Measurements from ENCODE around the gene COPA.
A peak's percentile ranks its signal among the peaks of the same experiment; 100 is the strongest.
"Not testable (repeated sequence)": the region's sequence is repeated elsewhere in the genome, so short reads cannot be mapped to it uniquely, and the experiment has no call there.

Gene COPA

GRCh38 chr1:160328184-160328583, 14.9 kb downstream of the COPA start:
- DNase-seq (ENCODE audit: low read depth in 1 of 2, low spot score in 1 of 2) = no peak

- no peak for DNase-seq (ENCODE audit: low read depth in 1 of 2, low spot score in 1 of 2)
These were observed 16.6 kb downstream of the COPA start for GRCh38 chr1:160326418-160326817.

- DNase-seq (ENCODE audit: low read depth in 1 of 2, low spot score in 1 of 2) = no peak
These were observed 17.8 kb downstream of the COPA start for GRCh38 chr1:160325252-160325651.

- DNase-seq (ENCODE audit: low read depth in 1 of 2, low spot score in 1 of 2) = no peak
These were observed 20.2 kb downstream of the COPA start for GRCh38 chr1:160322831-160323230.

GRCh38 chr1:160315359-160315758, 27.7 kb downstream of the COPA start:
- no peak for DNase-seq (ENCODE audit: low read depth in 1 of 2, low spot score in 1 of 2)

- no peak for DNase-seq (ENCODE audit: low read depth in 1 of 2, low spot score in 1 of 2)
These were observed 33.5 kb downstream of the COPA start for GRCh38 chr1:160309571-160309970.

GRCh38 chr1:160309185-160309557, 33.9 kb downstream of the COPA start:
- DNase-seq (ENCODE audit: low read depth in 1 of 2, low spot score in 1 of 2) = no peak

GRCh38 chr1:160308451-160309184, 34.4 kb downstream of the COPA start:
- DNase-seq (ENCODE audit: low read depth in 1 of 2, low spot score in 1 of 2) = no peak

GRCh38 chr1:160307118-160307791, 35.8 kb downstream of the COPA start:
- DNase-seq (ENCODE audit: low read depth in 1 of 2, low spot score in 1 of 2) = no peak

GRCh38 chr1:160300173-160300572, 42.9 kb downstream of the COPA start:
- no peak for DNase-seq (ENCODE audit: low read depth in 1 of 2, low spot score in 1 of 2)

GRCh38 chr1:160296036-160296435, 47.0 kb downstream of the COPA start:
- DNase-seq (ENCODE audit: low read depth in 1 of 2, low spot score in 1 of 2) = no peak

- no peak for DNase-seq (ENCODE audit: low read depth in 1 of 2, low spot score in 1 of 2)
These were observed 49.8 kb downstream of the COPA start for GRCh38 chr1:160293020-160293968.

GRCh38 chr1:160291248-160292220, 51.5 kb downstream of the COPA start:
- peak; percentile 33 to 56 for DNase-seq (ENCODE audit: low read depth in 1 of 2, low spot score in 1 of 2)

- DNase-seq (ENCODE audit: low read depth in 1 of 2, low spot score in 1 of 2) = not testable (repeated sequence)
These were observed 55.3 kb downstream of the COPA start for GRCh38 chr1:160287769-160288168.

- DNase-seq (ENCODE audit: low read depth in 1 of 2, low spot score in 1 of 2) = no peak
These were observed 57.5 kb downstream of the COPA start for GRCh38 chr1:160285506-160285905.

GRCh38 chr1:160284782-160285344, 58.2 kb downstream of the COPA start, which contains the start of gene PEX19:
Gene PEX19 (minus strand): TSS chr1:160285133. CDS start chr1:160285124, 9 bp downstream.
- DNase-seq (ENCODE audit: low read depth in 1 of 2, low spot score in 1 of 2) = peak; percentile 86 to 93

- DNase-seq (ENCODE audit: low read depth in 1 of 2, low spot score in 1 of 2) = peak in 1 of 2 donors; percentile 5
These were observed 58.7 kb downstream of the COPA start for GRCh38 chr1:160284220-160284781.

- no peak for DNase-seq (ENCODE audit: low read depth in 1 of 2, low spot score in 1 of 2)
These were observed 60.2 kb downstream of the COPA start for GRCh38 chr1:160282807-160283206.

- no peak for DNase-seq (ENCODE audit: low read depth in 1 of 2, low spot score in 1 of 2)
These were observed 65.1 kb downstream of the COPA start for GRCh38 chr1:160277987-160278386.

GRCh38 chr1:160277330-160277729, 65.7 kb downstream of the COPA start:
- DNase-seq (ENCODE audit: low read depth in 1 of 2, low spot score in 1 of 2) = no peak
